ENCODE results near the gene PDGFB. TPM values are rescaled to one million over a fixed set of nuclear protein-coding genes. Genes with fewer than 3 reads are reported as not detected.

PDGFB gene
- total and polyA plus RNA-seq, 2 of the 4 experiments (the other 2 are of a cell fraction), result 0.07 TPM; not detected in 1

- H3K27me3 ChIP-seq (ENCODE audit: control insufficient read depth, insufficient read depth, low read length), result no peaks in the 10 kb centered on the region
- peaks cover 27% of the 10 kb centered on the region for H3K9me1 ChIP-seq (ENCODE audit: insufficient read depth, low read length)
- peaks cover 0 to 9% of the 10 kb centered on the region in 2 experiments; a peak in 1 of 4 replicates for H3K79me1 ChIP-seq (ENCODE audit: low read depth in 1 of 2, low read length in 2 of 2)
- TF ChIP-seq RFX5 (IDR thresholded peaks at IDR 0.05; ENCODE audit: low read depth, low read length) (no peak), USF2 (IDR thresholded peaks at IDR 0.05; ENCODE audit: low read depth, low read length) (no peak)
- TF ChIP-seq, protein P1, sequence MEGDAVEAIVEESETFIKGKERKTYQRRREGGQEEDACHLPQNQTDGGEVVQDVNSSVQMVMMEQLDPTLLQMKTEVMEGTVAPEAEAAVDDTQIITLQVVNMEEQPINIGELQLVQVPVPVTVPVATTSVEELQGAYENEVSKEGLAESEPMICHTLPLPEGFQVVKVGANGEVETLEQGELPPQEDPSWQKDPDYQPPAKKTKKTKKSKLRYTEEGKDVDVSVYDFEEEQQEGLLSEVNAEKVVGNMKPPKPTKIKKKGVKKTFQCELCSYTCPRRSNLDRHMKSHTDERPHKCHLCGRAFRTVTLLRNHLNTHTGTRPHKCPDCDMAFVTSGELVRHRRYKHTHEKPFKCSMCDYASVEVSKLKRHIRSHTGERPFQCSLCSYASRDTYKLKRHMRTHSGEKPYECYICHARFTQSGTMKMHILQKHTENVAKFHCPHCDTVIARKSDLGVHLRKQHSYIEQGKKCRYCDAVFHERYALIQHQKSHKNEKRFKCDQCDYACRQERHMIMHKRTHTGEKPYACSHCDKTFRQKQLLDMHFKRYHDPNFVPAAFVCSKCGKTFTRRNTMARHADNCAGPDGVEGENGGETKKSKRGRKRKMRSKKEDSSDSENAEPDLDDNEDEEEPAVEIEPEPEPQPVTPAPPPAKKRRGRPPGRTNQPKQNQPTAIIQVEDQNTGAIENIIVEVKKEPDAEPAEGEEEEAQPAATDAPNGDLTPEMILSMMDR (conservative IDR thresholded peaks at IDR 0.05; ENCODE audit: low read depth, low read length), result no peak
- peak overlapping the region; percentile 36; the same call in 1 of the 2 replicates for H2AK5ac ChIP-seq (ENCODE audit: low read depth, low read length)
- H4K20me1 ChIP-seq (ENCODE audit: insufficient read depth, low read length), result peaks cover 8% of the 10 kb centered on the region
- no peak overlapping the region for H3K4me3 ChIP-seq (ENCODE audit: insufficient read depth, low read depth, low read length)
- no peak overlapping the region for H3K14ac ChIP-seq (replicated peaks; ENCODE audit: low read depth, low read length)
- dilution Hi-C loops (cut with HindIII; ENCODE audit: low sequenced_read_pairs, unreplicated experiment) (no loop called here), intact Hi-C loops (cut with micrococcal nuclease) (no loop called here), in situ Hi-C loops (cut with MboI; ENCODE audit: low sequenced_read_pairs) (no loop called here)
- no peak overlapping the region for H3K27ac ChIP-seq (ENCODE audit: insufficient read depth, low read length)
- WGBS, 2 experiments (ENCODE audit: extremely low coverage in 2 of 2, insufficient read length in 1 of 2), result 90% methylated on average over 3 of the region's 7 CpGs; no CpG with 5 or more reads in 1 of the 2 experiments
- no peak overlapping the region for H3K23ac ChIP-seq (ENCODE audit: low read depth, low read length)
- H2BK15ac ChIP-seq (ENCODE audit: low read depth, low read length), result no peak overlapping the region
- H3K4ac ChIP-seq (ENCODE audit: low read depth, low read length), result no peak overlapping the region
- POLR2A ChIA-PET (ENCODE audit: unreplicated experiment), result no interaction called here
- no peak overlapping the region for H2AFZ ChIP-seq (replicated peaks; ENCODE audit: low read length, poor library complexity)
- peaks cover 10% of the 10 kb centered on the region for H3K9me3 ChIP-seq (ENCODE audit: control insufficient read depth, insufficient read depth, low read length)
- CTCF ChIA-PET, result no interaction called here
- H4K5ac ChIP-seq (ENCODE audit: low read depth, low read length), result no peak overlapping the region
- H4K8ac ChIP-seq (ENCODE audit: low read depth in 2 of 2, low read length in 2 of 2), result no peak overlapping the region
- H3K4me2 ChIP-seq (ENCODE audit: low read depth, low read length), result no peak overlapping the region
- no TSS peak for BruUV-seq (replicated peaks)
- peak overlapping the region; percentile 21 for H2BK20ac ChIP-seq (ENCODE audit: low read depth, low read length)
- no peak overlapping the region for H2AK9ac ChIP-seq (replicated peaks; ENCODE audit: low read depth, low read length, poor library complexity)
- DNase-seq (no peak), ATAC-seq (ENCODE audit: low read depth) (no peak)
- no peak overlapping the region; the same call in 1 of the 2 replicates for H2BK120ac ChIP-seq (ENCODE audit: low read depth, low read length)
- peaks cover 20% of the 10 kb centered on the region for H3K4me1 ChIP-seq (ENCODE audit: control insufficient read depth, insufficient read depth, low read length)
- H3K18ac ChIP-seq (ENCODE audit: low read depth, low read length), result no peak overlapping the region
- H2BK5ac ChIP-seq (ENCODE audit: low read depth, low read length, poor library complexity, severe bottlenecking), result no peak overlapping the region
- no peak overlapping the region for H3K56ac ChIP-seq (ENCODE audit: extremely low read depth, insufficient read depth, low read length)
- no peaks in the 10 kb centered on the region for H3K36me3 ChIP-seq (ENCODE audit: control insufficient read depth, insufficient read depth, low read length)
- H4K91ac ChIP-seq (ENCODE audit: insufficient read depth, low read depth, low read length), result peak overlapping the region; percentile 55
- H3K9ac ChIP-seq (ENCODE audit: low read depth, low read length), result no peak overlapping the region
Measured at GRCh38 chr22:39280250-39280649, 35.5 kb upstream of the PDGFB start.

All from IMR-90 (cell line).